Tibial nerve (tissue), 4 donors: Measurements from ENCODE around the gene GCDH. TPM values are rescaled to one million over a fixed set of nuclear protein-coding genes. Genes with fewer than 3 reads are reported as not detected.

ENCODE experiments used
- DNase-seq, 2 donors: peaks; one replicate each; pipeline ENCODE4 v3.0.0-alpha.2; 2019; ENCODE audit warnings: low spot score in 2 of 2
- H3K27ac ChIP-seq, 4 donors: fragments of 200-600 bp; sonication (generic) in 3 of 4; one replicate each; pipeline ENCODE4 v1.5.1; 2017 to 2019; ENCODE audit warnings: mild to moderate bottlenecking in 1 of 4
- H3K27me3 ChIP-seq, 2 donors: fragments of 200-600 bp; sonication (generic) in 1 of 2; one replicate each; pipeline versions ENCODE4 v1.5.1 to v1.6.0; 2017 to 2019
- H3K36me3 ChIP-seq, 3 donors: fragments of 200-600 bp; sonication (generic); one replicate each; pipeline ENCODE4 v1.5.1; 2018 to 2019
- H3K4me1 ChIP-seq, 4 donors: fragments of 200-600 bp; sonication (generic) in 3 of 4; one replicate each; pipeline ENCODE4 v1.5.1; 2017 to 2019
- H3K4me3 ChIP-seq, 4 donors: fragments of 200-600 bp; sonication (generic) in 3 of 4; one replicate each; pipeline ENCODE4 v1.5.1; 2017 to 2019; ENCODE audit warnings: mild to moderate bottlenecking in 1 of 4, moderate library complexity in 1 of 4
- H3K9me3 ChIP-seq, 4 donors: fragments of 200-600 bp; sonication (generic) in 3 of 4; one replicate each; pipeline ENCODE4 v1.5.1; 2017 to 2019
- CTCF ChIP-seq, 5 experiments: fragments of 200-600 bp in 3 of 5; fragments of 450-650 bp in 2 of 5; sonication (generic) in 3 of 5; IDR thresholded peaks; one replicate each; pipeline ENCODE4 v1.5.1; 2016 to 2019; ENCODE audit warnings: antibody characterized with exemption in 5 of 5, mild to moderate bottlenecking in 3 of 5, moderate library complexity in 2 of 5
- EP300 ChIP-seq, 2 donors: sonication (generic); formaldehyde crosslinking; IDR thresholded peaks; one replicate each; pipeline ENCODE4 v1.6.1; 2017; ENCODE audit warnings: antibody characterized with exemption in 2 of 2, mild to moderate bottlenecking in 1 of 2
- POLR2A ChIP-seq, 2 donors: fragments of 450-650 bp; IDR thresholded peaks; one replicate each; pipeline ENCODE4 v1.6.1; 2017; ENCODE audit warnings: antibody characterized with exemption in 2 of 2, mild to moderate bottlenecking in 2 of 2, moderate library complexity in 2 of 2
- WGBS, 2 donors: methylation state at CpG; one replicate each; pipeline ENCODE4 v1.1.5; 2018; 5-methylcytosine and 5-hydroxymethylcytosine counted together
- total RNA-seq, 4 donors: library from RNA; depleted of rRNA; stranded (reverse); fragments of >200 nt; gene quantifications; one replicate each; pipeline ENCODE4 v1.1.0, GENCODE V29; 2016

GCDH gene
- total RNA-seq, 4 donors from 2014 or later = 50.4 to 68.0 (median 64.6) TPM

GRCh38 chr19:12872941-12873890 lies 17.7 kb upstream of the GCDH start:
- H3K4me1 ChIP-seq = no peaks in the 10 kb centered on the region
- no peaks in the 10 kb centered on the region for H3K9me3 ChIP-seq
- H3K27me3 ChIP-seq = peaks cover 0 to 6% of the 10 kb centered on the region in 2 donors
- no peak overlapping the region for H3K4me3 ChIP-seq
- H3K36me3 ChIP-seq = peaks cover 0 to 53% (median 12%) of the 10 kb centered on the region in 3 donors
- no peak overlapping the region for H3K27ac ChIP-seq
- DNase-seq = no peak
- WGBS, 2 donors = 61 to 66% methylated on average over 64 to 70 of the region's 70 CpGs
- TF ChIP-seq CTCF (IDR thresholded peaks at IDR 0.05) = no peak
- TF ChIP-seq EP300 (IDR thresholded peaks at IDR 0.05) = no peak
- TF ChIP-seq POLR2A (IDR thresholded peaks at IDR 0.05) = no peak

- H3K9me3 ChIP-seq = no peaks in the 10 kb centered on the region
- DNase-seq = no peak
- H3K4me3 ChIP-seq = no peak overlapping the region
- no peaks in the 10 kb centered on the region for H3K27me3 ChIP-seq
- peaks cover 0 to 62% (median 14%) of the 10 kb centered on the region in 3 donors for H3K36me3 ChIP-seq
- H3K4me1 ChIP-seq = no peaks in the 10 kb centered on the region
- 87 to 95% methylated on average over 60 to 84 of the region's 86 CpGs for WGBS, 2 donors
- no peak overlapping the region for H3K27ac ChIP-seq
- TF ChIP-seq POLR2A (IDR thresholded peaks at IDR 0.05) = no peak
- no peak for TF ChIP-seq CTCF (IDR thresholded peaks at IDR 0.05)
- TF ChIP-seq EP300 (IDR thresholded peaks at IDR 0.05) = no peak
Observed at GRCh38 chr19:12873891-12874745, 16.8 kb upstream of the GCDH start.

DNA sequence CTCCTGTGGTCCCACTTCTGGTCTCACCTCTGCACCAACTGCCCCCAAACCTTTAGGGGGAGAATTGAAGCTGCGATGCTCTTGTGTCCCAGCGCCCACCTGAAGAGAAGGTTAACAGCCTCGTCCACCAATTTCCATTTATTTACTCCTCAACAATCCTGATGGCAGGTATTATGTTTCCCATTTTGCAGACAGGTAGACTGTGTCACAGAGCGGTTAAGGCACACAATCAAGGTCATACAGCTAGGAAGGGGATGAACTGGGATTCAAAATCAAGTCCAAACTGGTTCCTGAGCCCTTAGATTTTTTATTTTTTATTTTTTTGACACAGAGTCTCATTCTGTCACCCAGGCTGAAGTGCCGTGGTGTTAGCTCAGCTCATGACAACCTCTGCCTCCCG lies 15.9 kb upstream of the GCDH start:
- 90 to 93% methylated on average over 6 of the region's 6 CpGs for WGBS, 2 donors

DNA sequence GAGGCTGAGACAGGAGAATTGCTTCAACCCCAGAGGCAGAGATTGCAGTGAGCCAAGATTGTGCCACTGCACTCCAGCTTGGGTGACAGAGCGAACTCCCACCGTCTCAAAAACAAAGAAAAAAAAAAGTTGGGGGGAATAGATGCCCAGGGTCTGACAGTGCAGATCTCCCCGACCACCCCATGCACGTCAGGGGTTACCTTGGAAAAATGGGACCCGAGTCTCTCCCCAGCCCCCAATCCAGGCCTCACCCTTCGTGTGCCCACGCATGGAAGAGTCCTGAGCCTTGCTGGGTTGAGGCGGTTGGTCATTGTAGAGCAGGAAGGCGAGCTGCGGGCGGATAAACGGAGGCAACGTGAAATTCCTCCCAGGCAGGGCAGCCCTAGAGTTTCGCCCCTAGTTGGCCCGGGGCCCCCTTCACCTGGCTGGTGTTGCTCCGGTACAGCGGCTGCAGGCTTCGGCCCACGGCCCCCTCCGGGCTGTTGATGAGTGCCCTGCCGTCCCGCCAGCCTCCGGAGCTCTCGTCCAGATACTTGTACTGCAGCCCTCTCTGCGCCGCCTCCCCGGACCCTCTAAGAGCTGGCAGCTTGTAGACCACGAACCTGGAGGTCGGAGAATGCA lies 10.3 kb upstream of the GCDH start:
- Histone ChIP-seq H3K36me3 (peaks cover 0 to 34% (median 13%) of the 10 kb centered on the region in 3 donors), H3K9me3 (peaks cover 0 to 15% (median 0%) of the 10 kb centered on the region in 4 donors), H3K27ac (peak overlapping the region; percentile 78 to 92 (median 86)), H3K4me3 (peak overlapping the region; percentile 59 to 77 (median 62)), H3K4me1 (peaks cover 0 to 25% (median 9%) of the 10 kb centered on the region in 4 donors), H3K27me3 (peaks cover 0 to 23% of the 10 kb centered on the region in 2 donors)
- no peak for TF ChIP-seq POLR2A (IDR thresholded peaks at IDR 0.05)
- TF ChIP-seq CTCF (IDR thresholded peaks at IDR 0.05) = no peak
- no peak for TF ChIP-seq EP300 (IDR thresholded peaks at IDR 0.05)
- no peak for DNase-seq
- 16 to 21% methylated on average over 20 to 29 of the region's 29 CpGs for WGBS, 2 donors

More for the DNA sequence above, 15.9 kb upstream of the GCDH start:
- no peak for DNase-seq
- Histone ChIP-seq H3K4me1 (no peaks in the 10 kb centered on the region), H3K36me3 (peaks cover 0 to 62% (median 14%) of the 10 kb centered on the region in 3 donors), H3K27ac (no peak overlapping the region), H3K4me3 (no peak overlapping the region), H3K9me3 (no peaks in the 10 kb centered on the region), H3K27me3 (no peaks in the 10 kb centered on the region)
- TF ChIP-seq EP300 (IDR thresholded peaks at IDR 0.05) = no peak

DNA sequence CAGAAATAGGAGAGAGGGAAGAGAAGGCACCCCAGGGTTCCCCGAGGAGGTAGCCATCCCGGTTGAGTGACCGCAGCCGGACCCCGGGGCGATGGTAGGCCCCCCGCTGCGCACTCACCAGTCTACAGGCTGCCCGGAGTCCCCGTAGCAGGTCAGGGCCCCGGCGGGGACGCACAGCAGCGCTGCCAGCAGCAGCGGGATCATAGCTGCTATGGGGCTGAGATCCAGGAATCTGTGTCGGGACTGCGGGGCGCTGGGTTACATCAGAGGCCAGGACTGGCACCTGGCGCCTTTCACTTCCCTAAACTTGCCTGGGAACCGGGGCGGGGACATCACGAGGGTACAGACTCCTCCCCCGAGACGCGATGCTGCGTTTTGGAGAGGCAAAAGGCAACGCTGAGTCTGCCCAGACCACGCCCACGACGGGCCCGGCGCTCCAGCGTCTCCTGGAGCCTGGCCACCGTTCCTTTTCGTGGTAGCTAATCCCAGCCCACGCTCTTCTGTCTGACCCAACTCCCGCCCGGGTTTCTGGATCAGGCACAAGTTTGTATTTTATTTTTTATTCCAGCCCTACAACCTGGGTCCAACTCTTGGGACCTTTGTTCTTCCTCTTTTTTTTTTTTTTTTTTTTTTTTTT lies 9.7 kb upstream of the GCDH start, which contains the start of gene DNASE2:
Gene DNASE2 (minus strand): TSS at position 278 of the 637 bp plus-strand sequence. CDS start 74 bp downstream, at position 204.
- Histone ChIP-seq H3K36me3 (peaks cover 0 to 28% (median 8%) of the 10 kb centered on the region in 3 donors), H3K9me3 (peaks cover 0 to 15% (median 0%) of the 10 kb centered on the region in 4 donors), H3K27me3 (peaks cover 0 to 29% of the 10 kb centered on the region in 2 donors), H3K4me1 (peaks cover 0 to 29% (median 11%) of the 10 kb centered on the region in 4 donors), H3K4me3 (peak within 1 kb of the TSS; percentile 59 to 77 (median 62)), H3K27ac (peak within 1 kb of the TSS; percentile 78 to 92 (median 86))
- WGBS, 2 donors = 0 to 1% methylated on average over 21 to 38 of the region's 38 CpGs
- DNase-seq = peak; percentile 95 to 96
- TF ChIP-seq CTCF (IDR thresholded peaks at IDR 0.05) (no peak), EP300 (IDR thresholded peaks at IDR 0.05) (peak; percentile 59 to 85), POLR2A (IDR thresholded peaks at IDR 0.05) (peak in 1 of 2 donors; percentile 75)
